Esophagus squamous epithelium (tissue), 5 donors: Measurements from ENCODE around the gene TM4SF18. TPM values are rescaled to one million over a fixed set of nuclear protein-coding genes. Genes with fewer than 3 reads are reported as not detected.
A peak's percentile ranks its signal among the peaks of the same experiment; 100 is the strongest.

Experiments
- DNase-seq: peaks from one replicate; lab custom pipeline; 2025; lab: John Stamatoyannopoulos, UW
- H3K27ac ChIP-seq, 4 donors: fragments of 200-600 bp; sonication (generic); one replicate each; pipeline ENCODE4 v1.5.1; 2016 to 2019; ENCODE audit warnings: mild to moderate bottlenecking in 1 of 4
- H3K27me3 ChIP-seq, 4 donors: fragments of 200-600 bp; sonication (generic); 1 replicate in 3 of 4; 2 replicates in 1 of 4; pipeline versions ENCODE4 v1.5.1 to v1.6.0; 2017 to 2021; ENCODE audit warnings: antibody characterized with exemption in 1 of 4
- H3K36me3 ChIP-seq, 3 donors: fragments of 200-600 bp; sonication (generic); one replicate each; pipeline ENCODE4 v1.5.1; 2016 to 2019
- H3K4me1 ChIP-seq, 3 donors: fragments of 200-600 bp; sonication (generic); one replicate each; pipeline ENCODE4 v1.5.1; 2017 to 2019
- H3K4me3 ChIP-seq, 4 donors: fragments of 200-600 bp; sonication (generic); 1 replicate in 3 of 4; 2 replicates in 1 of 4; pipeline ENCODE4 v1.5.1; 2016 to 2019; ENCODE audit warnings: mild to moderate bottlenecking in 2 of 4, moderate library complexity in 1 of 4
- H3K9me3 ChIP-seq, 3 donors: fragments of 200-600 bp; sonication (generic); one replicate each; pipeline ENCODE4 v1.5.1; 2016 to 2019
- CTCF ChIP-seq, 6 experiments: fragments of 450-650 bp in 4 of 6; fragments of 200-600 bp in 2 of 6; sonication (generic) in 2 of 6; IDR thresholded peaks; one replicate each; pipeline ENCODE4 v1.5.1; 2016 to 2019; ENCODE audit warnings: antibody characterized with exemption in 6 of 6, mild to moderate bottlenecking in 4 of 6, moderate library complexity in 4 of 6
- POLR2A ChIP-seq, 4 donors: fragments of 450-650 bp; IDR thresholded peaks; one replicate each; pipeline ENCODE4 v1.6.1; 2017; ENCODE audit warnings: antibody characterized with exemption in 4 of 4, mild to moderate bottlenecking in 4 of 4, moderate library complexity in 3 of 4
- WGBS, 2 donors: methylation state at CpG; one replicate each; pipeline ENCODE4 v1.1.5; 2018; 5-methylcytosine and 5-hydroxymethylcytosine counted together
- intact Hi-C: fragments of 100-400 bp; cut with DNase I; formaldehyde crosslinking; loops from one replicate; pipeline ENCODE4 v1.15.0; 2022
- total RNA-seq, 4 donors: library from RNA; depleted of rRNA; stranded (reverse); fragments of >200 nt; gene quantifications; one replicate each; pipeline ENCODE4 v1.1.0, GENCODE V29; 2016
- donor health status: DM: yes; HTN: yes; CAD: no.

TM4SF18 gene
- total RNA-seq, 4 donors from 2014 or later: 0.95 to 5.7 (median 1.6) TPM

GRCh38 chr3:149371001-149371722 is 37.7 kb upstream of the TM4SF18 start:
- WGBS, 2 donors: 22 to 24% methylated on average over 7 of the region's 7 CpGs
- H3K9me3 ChIP-seq: no peaks in the 10 kb centered on the region
- DNase-seq: no peak
- peak overlapping the region in 2 of 4 donors; percentile 7 to 21 for H3K4me3 ChIP-seq
- H3K27me3 ChIP-seq: no peaks in the 10 kb centered on the region
- H3K4me1 ChIP-seq: peaks cover 33 to 97% (median 50%) of the 10 kb centered on the region in 3 donors
- H3K27ac ChIP-seq: peak overlapping the region; percentile 69 to 96 (median 87)
- TF ChIP-seq POLR2A (IDR thresholded peaks at IDR 0.05) (peak in 1 of 4 donors; percentile 18), CTCF (IDR thresholded peaks at IDR 0.05) (peak in 2 of 6 experiments; percentile 11 to 39)
- intact Hi-C loops: no loop called here
- peaks cover 0 to 39% (median 8%) of the 10 kb centered on the region in 3 donors for H3K36me3 ChIP-seq

- Histone ChIP-seq H3K36me3 (peaks cover 0 to 34% (median 8%) of the 10 kb centered on the region in 3 donors), H3K27ac (peak overlapping the region; percentile 69 to 96 (median 86)), H3K9me3 (no peaks in the 10 kb centered on the region), H3K4me3 (peak overlapping the region in 1 of 4 donors; percentile 21), H3K27me3 (no peaks in the 10 kb centered on the region), H3K4me1 (peaks cover 33 to 100% (median 53%) of the 10 kb centered on the region in 3 donors)
- intact Hi-C loops: loop anchor here (10.0 kb wide), 1 partner anchor 115 kb away; no protein-coding TSS in a partner anchor
- WGBS, 2 donors: 20 to 33% methylated on average over 3 of the region's 3 CpGs
- no peak for TF ChIP-seq POLR2A (IDR thresholded peaks at IDR 0.05)
- TF ChIP-seq CTCF (IDR thresholded peaks at IDR 0.05): no peak
- DNase-seq: no peak
Measured at GRCh38 chr3:149369991-149370866, 36.8 kb upstream of the TM4SF18 start.

DNA sequence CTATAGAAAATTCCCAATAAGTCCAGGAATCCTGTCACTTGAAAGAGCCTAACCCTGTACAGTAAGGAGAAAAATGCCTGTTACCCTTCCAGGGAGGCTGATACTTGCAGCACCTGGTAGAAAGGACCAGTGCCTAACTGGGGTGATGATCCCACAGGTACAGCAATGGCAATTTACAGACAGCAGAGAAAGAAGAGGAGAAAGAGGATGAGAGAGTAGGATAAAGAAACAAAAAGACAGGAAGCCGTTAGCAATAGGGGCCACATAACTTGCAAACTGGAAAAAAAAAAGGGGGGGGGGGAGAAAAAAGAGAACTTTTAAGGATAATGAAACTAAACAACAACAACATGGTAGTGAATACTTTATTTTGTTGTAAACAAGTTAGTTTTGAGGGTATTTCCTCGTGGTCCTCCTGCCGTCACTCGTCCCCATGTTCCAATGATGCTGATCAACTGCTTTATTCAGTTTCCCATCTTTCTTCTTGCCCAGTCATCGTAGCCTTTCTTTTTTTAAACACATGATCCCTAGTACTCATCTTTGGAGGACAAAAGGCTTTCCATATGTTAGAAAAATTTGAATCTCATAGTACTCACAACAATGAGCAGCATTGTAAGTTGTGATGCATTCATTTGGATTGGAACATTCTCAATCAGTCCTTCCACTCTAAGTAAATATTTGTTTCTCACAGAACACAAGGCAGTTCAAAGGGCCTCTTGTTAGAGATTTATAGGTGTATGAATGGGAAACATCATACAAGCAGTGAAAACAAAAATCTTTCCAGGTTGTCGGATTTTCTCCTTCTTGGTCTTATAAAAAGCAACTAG is 35.5 kb upstream of the TM4SF18 start:
- intact Hi-C loops: loop anchor here (10.0 kb wide), 1 partner anchor 116 kb away; no protein-coding TSS in a partner anchor
- WGBS, 2 donors: 64 to 71% methylated on average over 6 of the region's 6 CpGs
- DNase-seq: no peak
- no peak overlapping the region for H3K4me3 ChIP-seq
- peaks cover 25 to 96% (median 53%) of the 10 kb centered on the region in 3 donors for H3K4me1 ChIP-seq
- no peaks in the 10 kb centered on the region for H3K27me3 ChIP-seq
- peak overlapping the region in 2 of 4 donors; percentile 91 to 96 for H3K27ac ChIP-seq
- H3K36me3 ChIP-seq: peaks cover 0 to 24% (median 8%) of the 10 kb centered on the region in 3 donors
- no peaks in the 10 kb centered on the region for H3K9me3 ChIP-seq
- TF ChIP-seq CTCF (IDR thresholded peaks at IDR 0.05): no peak

GRCh38 chr3:149368201-149368673 is 34.8 kb upstream of the TM4SF18 start:
- Histone ChIP-seq H3K27me3 (no peaks in the 10 kb centered on the region), H3K27ac (peak overlapping the region in 2 of 4 donors; percentile 91 to 96), H3K36me3 (peaks cover 0 to 24% (median 8%) of the 10 kb centered on the region in 3 donors), H3K9me3 (no peaks in the 10 kb centered on the region), H3K4me1 (peaks cover 19 to 90% (median 53%) of the 10 kb centered on the region in 3 donors), H3K4me3 (no peak overlapping the region)
- DNase-seq: no peak
- no peak for TF ChIP-seq POLR2A (IDR thresholded peaks at IDR 0.05)
- no peak for TF ChIP-seq CTCF (IDR thresholded peaks at IDR 0.05)
- 71 to 77% methylated on average over 6 of the region's 6 CpGs for WGBS, 2 donors
- intact Hi-C loops: loop anchor here (10.0 kb wide), 1 partner anchor 117 kb away; no protein-coding TSS in a partner anchor
